HG02938 (cell line): ENCODE data around the gene TFEB.

ENCODE experiments used
- ATAC-seq: cut with Tn5 transposase; IDR thresholded peaks from one replicate; pipeline ENCODE4 v1.9.1; 2021; ENCODE audit warnings: mild to moderate bottlenecking, moderate library complexity; ENCODE audit not compliant: unreplicated experiment

Gene TFEB

DNA sequence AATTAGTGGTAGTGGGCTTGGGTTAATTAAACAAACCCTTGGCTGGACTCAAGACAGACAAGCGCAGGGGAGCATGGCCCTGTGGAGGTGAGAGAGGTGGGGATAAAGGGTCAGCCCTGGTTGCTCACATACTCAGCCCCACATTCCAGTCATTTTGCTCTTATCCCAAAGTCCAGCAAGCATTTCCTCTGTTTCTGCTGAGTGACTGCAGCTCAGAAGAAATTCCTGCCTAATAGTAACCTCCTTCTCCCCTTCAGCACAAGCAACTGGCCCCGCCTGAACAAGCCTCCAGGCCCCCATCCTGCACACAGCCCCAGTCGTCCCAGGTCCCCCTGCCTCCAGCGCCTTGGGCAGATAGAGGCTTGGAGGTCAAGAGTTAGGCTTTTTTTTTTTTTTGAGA, 3.6 kb upstream of the TFEB start:
- no peak for ATAC-seq

DNA sequence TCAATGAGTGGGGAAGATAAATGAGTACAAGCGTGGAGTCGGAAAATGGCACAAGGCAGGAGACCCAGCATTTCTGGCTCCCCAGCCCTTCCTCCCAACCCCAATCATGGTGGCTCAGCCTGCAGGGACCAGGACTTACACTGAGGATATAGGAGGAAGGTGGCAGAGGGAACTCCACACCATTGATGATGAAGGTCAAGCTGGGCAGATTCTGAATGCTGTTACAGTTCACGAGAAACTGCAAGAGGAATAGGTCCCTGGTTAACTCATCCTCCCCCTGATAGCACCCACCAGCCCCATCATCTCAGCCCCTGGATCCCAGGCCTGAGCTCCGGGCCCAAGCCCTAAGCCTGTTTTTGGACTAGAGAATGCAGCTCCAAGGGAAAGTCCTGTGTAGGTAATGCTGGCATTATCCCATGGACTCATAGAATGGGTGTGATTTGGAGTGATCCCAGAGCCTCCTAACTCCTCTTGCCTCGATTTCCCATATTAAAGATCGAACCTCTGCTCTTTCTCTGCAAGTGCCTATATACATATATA, 2.3 kb upstream of the TFEB start:
- no peak for ATAC-seq

DNA sequence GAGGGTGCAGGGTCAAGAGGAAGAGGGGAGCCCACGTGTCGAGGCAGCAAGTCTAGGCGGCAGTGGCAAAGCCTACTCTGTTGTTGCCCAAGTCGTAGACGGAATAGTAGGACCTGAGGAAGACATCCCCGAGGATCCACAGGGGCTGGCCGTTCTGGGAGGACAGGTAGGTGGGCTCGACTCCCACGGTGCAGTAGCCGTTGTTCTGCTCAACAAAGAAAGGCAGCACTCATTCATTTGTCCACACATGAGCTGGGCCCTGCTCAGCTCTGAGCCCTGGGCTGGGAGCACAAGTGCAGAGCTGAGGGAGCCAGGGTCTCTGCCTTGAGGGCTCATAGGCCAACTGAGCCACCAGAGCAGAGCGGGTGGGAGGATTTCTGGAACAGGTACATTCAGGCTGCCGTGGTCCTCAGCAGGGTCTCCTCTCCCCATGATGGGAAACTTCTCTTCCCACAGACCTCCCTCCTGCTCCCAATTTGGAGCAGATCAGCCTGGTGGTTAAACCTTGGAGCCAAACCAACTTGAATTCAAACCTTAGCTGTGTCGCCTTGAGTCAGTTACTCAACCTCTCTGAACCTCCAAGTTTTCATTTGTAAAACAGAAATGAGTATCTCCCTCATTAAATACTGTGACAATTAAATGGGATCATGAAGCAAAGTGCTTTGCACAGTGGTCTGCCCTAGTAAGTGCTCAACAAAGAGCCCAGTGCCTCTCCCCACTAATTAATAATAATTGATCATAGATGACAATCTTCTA, 1.6 kb upstream of the TFEB start:
- ATAC-seq: no peak

DNA sequence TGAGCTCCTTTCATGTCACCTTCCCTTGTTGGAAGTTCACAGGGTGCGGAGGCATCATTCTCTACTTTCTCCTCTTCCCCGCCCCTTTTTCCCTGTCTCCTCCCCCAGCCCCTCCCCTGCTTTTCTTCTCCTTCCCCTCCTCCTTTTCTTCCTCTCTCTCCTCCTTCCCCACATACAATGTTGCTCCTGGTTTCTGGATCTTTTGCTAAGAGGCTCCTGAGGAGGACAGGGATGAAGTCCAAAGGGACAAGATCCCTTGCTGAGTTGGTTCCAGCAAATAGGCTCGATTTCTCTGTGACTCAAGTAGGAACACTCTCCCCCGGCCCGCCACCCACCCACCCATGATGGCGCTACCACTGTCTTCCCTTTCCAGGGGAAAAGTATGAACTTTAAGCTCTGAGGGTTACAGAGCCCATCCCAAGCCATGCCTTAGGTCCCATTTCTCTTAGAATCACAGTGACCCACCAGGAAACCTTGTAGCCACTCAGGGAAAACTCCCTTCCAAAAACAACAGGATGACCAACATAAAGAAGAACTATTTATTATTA, 852 bp upstream of the TFEB start:
- no peak for ATAC-seq

DNA sequence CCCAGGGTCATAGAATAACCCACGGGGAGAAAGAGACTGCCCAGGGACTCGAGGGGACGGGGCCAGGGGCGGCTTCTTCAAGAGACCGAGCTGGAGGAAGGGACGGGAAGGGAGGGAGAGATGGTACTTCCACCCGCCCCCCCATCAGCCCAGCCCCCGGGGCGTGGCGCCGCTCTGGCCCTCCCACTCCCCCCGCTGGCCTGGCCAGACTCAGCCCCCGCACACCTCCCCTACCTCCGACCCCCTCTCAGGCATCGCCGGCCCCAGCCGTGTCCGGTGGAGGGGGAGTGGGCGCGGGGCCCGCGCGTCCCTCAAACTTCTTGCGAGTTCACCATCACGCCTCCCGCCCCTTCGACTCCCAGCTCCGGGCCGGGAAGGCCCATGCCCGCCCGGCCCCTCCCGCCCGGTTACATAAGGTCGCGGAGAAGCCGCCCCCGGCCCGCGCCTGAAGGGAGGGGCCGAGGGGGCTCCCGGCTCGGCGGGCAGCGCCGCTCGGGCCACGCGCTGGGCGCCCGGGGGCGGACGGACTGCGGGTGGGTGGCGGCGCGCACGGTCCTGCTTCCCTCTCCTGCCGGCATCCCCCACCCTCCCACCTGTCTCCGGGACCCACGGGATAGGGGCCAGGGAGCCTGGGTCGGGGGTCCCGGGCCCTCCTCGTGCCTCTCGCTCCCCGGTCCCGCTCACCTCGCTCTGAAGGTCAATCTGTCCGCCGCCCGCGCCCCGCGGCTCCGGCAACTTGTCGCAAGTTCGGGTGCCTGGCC, 562 bp downstream of the TFEB start:
- ATAC-seq: peak; percentile 23

DNA sequence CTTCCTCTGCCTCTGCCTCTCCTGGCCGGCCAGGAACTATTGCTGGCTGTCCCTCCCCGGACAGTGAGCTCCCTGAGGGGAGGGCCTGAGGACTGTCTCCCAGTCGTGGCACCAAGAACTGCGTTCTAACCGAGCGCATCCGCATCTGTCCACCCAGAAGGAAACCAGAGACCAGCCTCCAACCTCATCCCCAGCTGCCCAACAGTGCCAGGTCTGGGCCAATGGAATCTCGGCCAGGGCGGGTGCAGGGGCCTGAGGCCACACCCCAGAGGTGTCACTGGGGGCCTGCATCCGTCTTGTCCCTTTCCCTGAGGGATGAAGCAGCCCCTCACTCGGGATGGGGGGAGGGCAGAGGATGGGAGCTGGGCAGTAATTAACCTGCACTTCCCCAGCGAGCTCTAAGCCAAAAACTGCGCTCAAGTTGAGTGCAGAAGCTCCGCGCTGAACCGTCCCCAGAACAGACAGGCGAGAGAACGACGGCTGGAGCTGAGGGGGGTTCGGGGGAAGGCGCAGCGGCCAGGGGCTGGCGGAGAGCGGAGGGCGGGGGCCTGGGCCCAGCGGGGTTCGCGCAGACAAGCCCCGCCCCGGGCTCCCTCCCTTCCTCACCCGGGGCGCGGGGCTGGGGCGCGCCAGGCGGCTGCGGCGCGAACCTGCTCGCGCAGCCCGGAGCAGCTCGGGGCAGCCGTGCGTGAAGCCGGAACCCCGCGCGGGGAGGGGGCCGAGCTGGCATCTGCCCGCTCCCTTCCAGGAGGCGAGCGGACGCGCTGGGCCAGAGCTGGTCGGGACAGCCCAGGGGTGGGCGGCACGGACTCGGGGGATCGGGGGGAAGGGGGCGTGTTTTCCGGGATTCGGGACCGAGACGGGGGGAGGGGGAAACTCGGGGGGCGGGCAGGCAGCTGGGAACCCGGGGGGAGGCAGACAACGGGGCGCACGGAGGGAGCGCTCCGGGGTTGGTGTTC, 1.4 kb downstream of the TFEB start:
- peak; percentile 37 for ATAC-seq

DNA sequence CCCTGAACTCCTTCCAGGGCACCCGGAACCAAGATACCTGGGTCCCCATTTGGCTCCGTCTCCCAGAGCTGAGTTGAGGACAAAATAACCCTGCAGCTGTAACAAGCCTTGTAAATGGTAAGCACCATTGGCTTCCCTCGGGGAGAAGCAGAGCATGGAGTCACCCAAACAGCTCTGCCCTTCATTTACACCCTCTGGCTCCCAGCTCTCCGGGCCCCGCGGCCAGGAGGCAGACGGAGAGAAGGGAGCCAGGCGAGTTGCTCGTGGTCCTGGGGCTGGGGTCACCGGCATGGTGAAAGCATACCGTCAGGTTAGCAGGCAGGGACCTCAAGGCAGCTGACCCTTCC, 2.1 kb downstream of the TFEB start:
- ATAC-seq: no peak

DNA sequence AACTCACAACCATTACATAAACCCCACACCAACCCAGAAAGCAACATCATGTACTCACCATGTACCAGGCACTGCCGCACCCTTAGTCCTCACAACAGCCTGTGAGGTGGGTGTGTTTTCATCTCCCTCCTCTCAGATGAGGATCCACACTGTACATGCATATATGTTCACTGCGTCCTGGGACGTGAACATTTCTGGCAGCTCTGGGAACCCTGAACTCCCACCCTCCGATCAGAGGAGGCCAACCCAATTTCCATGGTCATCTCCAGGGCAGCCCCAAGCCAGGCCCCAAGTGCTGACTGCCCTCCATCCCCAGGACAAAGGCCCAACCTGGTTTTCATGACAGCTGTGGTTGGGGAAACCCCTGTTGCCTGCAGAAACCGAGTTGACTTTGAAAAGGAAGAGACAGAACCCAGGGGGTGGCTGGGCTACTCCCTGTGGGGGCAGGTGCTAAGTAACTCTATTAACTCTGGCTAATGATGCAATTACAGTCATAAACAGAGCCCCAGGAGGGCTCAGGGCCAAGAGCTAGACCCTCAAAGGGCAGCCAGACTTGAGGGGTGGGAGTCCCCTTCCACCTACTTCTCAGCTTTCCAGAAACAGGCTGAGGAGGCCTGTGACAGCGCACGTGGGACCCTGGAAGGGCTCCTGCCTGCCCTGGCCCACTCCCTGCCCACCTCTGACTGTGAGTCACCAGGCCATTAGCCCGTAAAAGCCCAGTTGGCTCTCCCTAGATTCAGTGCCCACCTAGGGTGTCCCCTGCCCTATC, 2.6 kb downstream of the TFEB start:
- ATAC-seq: no peak

DNA sequence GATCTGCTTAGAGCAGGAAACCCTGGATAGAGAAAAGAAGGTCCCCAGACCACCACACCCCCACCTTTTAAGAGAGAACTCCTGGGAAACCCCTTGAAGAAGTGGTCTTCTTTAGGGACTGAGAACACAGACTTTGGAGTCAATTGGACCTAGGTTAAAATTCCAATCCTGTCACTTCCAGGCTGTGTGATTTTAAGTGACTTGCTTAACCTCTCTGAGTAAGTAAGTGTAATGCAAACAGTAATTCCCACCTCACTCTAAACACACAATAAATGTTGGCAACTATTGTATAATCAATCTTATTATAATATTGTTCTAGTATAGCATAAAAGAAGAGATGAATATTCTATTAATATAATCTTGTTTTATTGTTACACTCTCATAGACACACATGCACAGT, 3.3 kb downstream of the TFEB start:
- ATAC-seq: no peak

DNA sequence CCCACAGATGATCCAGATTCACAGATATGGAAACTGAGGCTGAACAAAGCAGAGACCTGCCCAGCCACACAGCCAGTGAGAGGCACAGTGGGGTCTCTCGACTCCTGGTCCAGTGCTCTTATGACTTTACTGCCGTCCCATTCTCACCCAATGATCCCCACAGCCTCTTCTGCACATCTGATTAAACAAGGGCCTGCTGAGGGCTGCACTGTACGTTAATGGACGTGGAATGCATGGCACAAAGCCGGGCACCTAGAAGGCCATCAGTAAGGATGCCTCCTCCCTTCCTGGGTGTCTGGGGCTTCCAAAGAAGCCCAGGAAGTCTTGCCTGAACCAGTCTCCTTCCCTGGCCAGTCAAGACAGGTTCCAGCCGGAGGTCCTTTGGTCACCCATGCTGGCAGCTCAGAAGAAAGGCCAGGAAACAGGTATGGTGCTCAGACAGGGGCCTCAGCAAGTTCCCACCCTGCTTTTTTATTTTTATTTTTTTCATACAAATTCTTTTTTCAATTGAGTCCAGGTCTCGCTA, 3.8 kb downstream of the TFEB start:
- ATAC-seq: no peak

DNA sequence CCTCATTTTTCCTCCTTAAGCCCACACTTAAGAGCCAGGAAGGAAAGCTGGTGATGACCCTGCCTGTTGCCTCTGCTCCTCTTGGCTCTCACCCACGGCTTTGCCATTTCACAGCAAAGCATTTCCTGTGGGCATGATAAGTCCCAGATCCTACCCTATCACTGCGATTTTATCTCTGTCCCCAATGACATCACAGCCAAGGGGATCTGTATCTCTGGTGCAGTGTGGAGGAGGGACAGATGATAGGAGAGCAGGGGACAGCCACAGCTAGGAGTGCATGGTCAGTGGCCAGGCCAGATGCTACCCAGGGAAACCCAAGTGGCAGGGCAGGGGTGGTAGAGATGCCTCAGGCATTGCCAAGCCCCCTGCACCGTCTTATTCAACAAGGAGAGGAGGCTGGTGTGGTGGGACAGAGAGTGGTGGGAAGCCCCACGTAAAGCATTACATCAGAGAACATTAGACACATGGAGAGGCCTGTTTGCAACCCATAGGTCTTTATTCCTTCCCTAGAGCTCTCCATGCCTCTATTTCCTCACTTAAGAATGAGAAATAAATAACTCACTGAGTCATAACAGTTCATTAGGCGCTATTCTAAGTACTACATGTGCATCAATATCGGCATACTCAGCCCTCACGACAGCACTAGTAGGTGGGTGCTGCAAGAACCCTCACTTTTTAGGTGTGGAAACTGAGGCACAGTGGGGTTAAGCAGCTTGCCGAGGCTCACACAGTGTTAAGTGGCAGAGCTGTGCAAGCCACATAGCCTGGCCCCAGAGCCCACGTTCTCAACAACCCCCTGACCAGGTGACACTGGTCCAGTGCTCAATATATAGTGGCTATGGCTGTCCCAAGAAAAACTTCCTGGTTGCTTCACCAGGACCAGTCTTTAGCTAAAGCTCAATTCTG, 4.6 kb downstream of the TFEB start:
- no peak for ATAC-seq

DNA sequence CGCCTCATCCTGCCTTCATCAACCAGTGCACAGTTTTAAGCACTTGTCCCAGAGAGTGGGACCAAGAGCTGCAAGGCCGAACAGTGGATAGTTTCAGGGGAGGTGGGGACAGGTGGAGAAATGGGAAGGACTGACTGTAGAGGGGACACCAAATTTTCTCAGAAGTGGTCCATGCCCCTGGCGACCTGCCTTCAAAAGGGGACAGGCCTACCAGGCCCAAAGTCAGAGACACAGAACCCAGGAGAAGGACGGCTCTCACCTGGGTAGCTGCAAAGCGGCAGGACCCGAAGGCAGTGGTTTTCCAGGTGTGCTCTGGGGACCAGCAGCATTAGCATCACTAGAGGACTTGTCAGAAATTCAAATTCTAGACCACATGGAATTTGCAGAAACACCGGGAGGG, 5.8 kb downstream of the TFEB start:
- no peak for ATAC-seq

DNA sequence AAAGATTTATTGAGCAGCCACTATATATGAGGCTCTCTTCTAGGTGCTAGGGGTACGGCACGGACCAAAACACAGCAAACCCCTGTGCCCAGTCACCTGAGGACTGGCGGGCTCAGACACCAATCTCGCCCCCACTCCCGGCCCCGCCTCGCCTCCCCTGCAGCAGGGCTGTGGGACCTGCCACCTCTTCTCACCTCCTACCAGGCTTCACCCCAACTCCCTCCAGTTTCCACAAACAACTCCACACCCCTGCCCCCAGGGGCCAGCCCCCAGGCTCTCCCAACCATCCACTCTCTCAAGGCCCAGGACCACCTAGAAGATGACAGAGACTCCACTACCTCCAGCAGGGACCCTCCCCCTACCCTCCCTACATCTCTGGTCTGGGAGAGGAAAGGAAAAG, 6.5 kb downstream of the TFEB start:
- no peak for ATAC-seq

DNA sequence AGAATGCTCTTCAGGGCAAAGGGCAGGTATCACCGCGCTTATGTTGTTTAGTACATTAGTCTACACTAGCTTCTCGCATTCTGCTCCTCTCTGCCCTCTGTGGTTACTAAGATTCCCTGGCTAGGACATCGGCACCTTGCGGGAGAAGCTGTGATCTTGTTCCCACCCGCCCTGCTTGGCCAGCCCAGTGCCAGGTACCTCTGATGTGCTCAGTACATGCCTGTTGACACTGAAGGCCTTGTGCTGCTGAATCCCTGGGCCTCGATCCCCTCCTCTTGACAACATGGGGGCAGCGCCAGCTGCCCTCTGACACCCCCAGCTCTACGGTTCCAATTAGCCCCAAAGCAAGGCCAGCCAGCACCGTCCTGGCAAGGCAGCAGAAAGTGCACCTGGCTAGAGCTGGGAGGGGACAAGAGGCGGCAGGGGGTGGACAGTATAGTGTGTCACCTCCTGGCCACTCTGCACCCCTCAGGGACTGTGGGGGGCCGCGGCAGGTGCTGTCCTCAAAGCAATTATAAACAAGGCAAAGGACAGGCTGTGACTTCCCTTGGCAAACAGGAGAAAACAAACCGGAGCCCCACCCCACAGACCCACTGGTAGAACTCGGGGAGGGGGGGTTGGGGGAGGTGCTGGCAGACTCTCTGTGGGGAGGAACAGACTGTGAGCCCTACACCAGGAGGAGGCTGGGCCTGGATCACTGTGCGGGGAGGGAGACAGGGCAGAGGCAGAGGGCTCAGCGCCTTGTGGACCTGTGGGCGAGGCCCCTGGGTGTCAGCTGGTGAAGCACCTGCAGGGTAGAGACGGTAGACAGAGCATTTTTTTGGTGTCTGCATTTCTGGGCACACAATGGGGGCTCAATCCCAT, 7.1 kb downstream of the TFEB start:
- ATAC-seq: no peak

DNA sequence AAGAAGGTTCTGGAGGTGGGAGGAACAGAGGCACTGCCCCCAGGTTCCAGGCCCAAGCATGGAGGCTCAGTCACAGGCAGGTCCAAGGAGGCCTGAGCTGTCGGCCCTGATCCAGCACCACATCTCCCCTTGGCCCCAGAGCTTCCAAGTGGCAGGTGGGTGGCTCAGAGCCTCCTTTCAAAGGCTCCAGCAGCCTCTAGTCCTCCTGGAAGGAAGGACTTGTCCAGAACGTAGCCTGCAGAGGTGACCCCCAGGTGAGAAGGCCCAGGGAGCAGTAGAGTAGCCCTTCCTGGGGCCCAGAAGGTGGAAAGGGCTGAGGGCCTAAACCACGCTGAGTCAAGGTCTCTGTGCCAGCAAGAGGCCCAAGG, 7.7 kb downstream of the TFEB start:
- no peak for ATAC-seq

DNA sequence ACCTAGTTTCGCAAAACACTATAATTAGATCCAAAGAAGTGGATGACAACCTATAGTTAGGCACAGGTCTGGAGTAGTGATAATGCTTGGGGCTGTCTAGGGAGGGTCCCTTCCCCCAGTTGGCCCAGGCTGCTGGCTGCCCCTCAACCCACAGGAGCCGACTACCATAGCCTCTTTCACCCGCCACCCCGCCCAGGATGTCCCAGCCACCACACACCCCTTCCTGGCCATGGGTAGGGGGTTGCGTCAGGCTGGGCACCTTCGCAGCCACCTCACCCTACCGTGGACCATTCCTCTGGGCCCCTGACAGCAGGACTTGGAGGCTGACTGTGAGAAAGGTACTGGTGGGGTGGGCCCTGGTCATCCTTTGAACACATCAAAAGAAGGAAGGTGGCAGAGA, 8.5 kb downstream of the TFEB start:
- no peak for ATAC-seq

DNA sequence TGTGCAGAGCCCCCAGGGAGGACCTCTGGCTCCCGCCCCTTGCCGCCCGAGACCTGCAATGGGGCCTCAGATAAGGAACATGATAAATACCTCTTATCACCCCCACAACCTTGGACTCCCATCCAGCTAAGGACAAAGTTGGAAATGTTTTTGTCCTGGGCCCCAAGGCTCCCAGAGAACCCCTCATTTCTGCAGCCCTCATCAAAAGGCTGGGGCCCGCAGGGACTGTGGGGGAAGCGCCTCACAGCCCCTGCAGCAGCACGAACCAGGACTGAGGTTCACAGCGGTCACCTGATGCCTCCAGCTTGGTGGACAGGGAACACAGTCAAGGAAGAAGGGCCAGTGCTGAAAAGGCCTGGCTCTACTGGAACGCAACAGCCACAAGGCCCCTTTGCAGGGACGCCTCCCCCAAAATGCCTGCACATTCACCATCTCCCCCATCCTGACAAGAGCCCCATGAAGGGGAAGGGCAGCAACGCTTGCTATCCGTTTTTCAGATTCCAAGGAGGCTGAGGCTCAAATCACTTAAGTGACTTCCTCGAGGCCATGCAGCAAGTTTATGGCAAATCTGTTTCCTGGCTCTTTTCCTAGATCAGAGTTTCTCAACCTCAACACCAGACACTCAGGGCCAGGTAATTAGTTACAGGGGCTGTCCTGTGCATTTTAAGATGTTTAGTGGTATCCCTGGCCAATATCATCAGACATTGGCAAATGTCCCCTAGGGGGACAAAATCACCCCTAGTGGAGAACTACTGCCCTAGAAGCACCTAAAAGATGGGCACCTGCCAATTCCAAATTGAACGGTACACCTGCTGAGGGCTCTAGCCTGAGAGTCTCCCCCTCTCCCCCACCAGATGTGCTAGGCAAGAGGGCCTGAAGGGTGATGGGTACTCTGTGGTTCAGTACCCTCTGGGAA, 10.6 kb downstream of the TFEB start:
- no peak for ATAC-seq
